ENCODE results near the gene TRIM64C.
"Not testable (repeated sequence)": the region's sequence is repeated elsewhere in the genome, so short reads cannot be mapped to it uniquely, and the experiment has no call there.

The TRIM64C gene

GRCh38 chr11:49059012-49059411 is at the start of gene TRIM64C:
TSS of gene TRIM64C (minus strand) at chr11:49059112. CDS start at chr11:49059112, 0 bp downstream.
- not testable (repeated sequence) for H3K4me1 ChIP-seq (ENCODE audit: control insufficient read depth, low read depth, low read length); H3K27ac ChIP-seq (ENCODE audit: low read length); H3K9ac ChIP-seq (ENCODE audit: low read length); H3K36me3 ChIP-seq (ENCODE audit: control insufficient read depth, low read depth, low read length); H3K27me3 ChIP-seq (ENCODE audit: control insufficient read depth, insufficient read depth, low read length); H3K4me3 ChIP-seq (ENCODE audit: low read length)
- H3K9me3 ChIP-seq (ENCODE audit: control insufficient read depth, low read depth, low read length) = peaks cover 41% of the 10 kb centered on the region

GRCh38 chr11:49102356-49102755 is 43.4 kb upstream of the TRIM64C start:
- not testable (repeated sequence) for H3K27me3 ChIP-seq (ENCODE audit: control insufficient read depth, insufficient read depth, low read length); H3K9ac ChIP-seq (ENCODE audit: low read length); H3K4me3 ChIP-seq (ENCODE audit: low read length); H3K4me1 ChIP-seq (ENCODE audit: control insufficient read depth, low read depth, low read length); H3K27ac ChIP-seq (ENCODE audit: low read length); H3K36me3 ChIP-seq (ENCODE audit: control insufficient read depth, low read depth, low read length)
- peaks cover 25% of the 10 kb centered on the region for H3K9me3 ChIP-seq (ENCODE audit: control insufficient read depth, low read depth, low read length)

- H3K4me1 ChIP-seq (ENCODE audit: control insufficient read depth, low read depth, low read length); H3K27ac ChIP-seq (ENCODE audit: low read length); H3K27me3 ChIP-seq (ENCODE audit: control insufficient read depth, insufficient read depth, low read length); H3K9ac ChIP-seq (ENCODE audit: low read length); H3K4me3 ChIP-seq (ENCODE audit: low read length); H3K36me3 ChIP-seq (ENCODE audit: control insufficient read depth, low read depth, low read length): not testable (repeated sequence)
- H3K9me3 ChIP-seq (ENCODE audit: control insufficient read depth, low read depth, low read length) = peaks cover 47% of the 10 kb centered on the region
These were observed 11.0 kb upstream of the TRIM64C start for GRCh38 chr11:49069897-49070296.

- peaks cover 26% of the 10 kb centered on the region for H3K9me3 ChIP-seq (ENCODE audit: control insufficient read depth, low read depth, low read length)
- H3K27ac ChIP-seq (ENCODE audit: low read length); H3K4me1 ChIP-seq (ENCODE audit: control insufficient read depth, low read depth, low read length); H3K4me3 ChIP-seq (ENCODE audit: low read length); H3K36me3 ChIP-seq (ENCODE audit: control insufficient read depth, low read depth, low read length); H3K9ac ChIP-seq (ENCODE audit: low read length); H3K27me3 ChIP-seq (ENCODE audit: control insufficient read depth, insufficient read depth, low read length): not testable (repeated sequence)
These were observed 9.1 kb downstream of the TRIM64C start for GRCh38 chr11:49049821-49050220.

- not testable (repeated sequence) for H3K4me3 ChIP-seq (ENCODE audit: low read length); H3K9ac ChIP-seq (ENCODE audit: low read length); H3K27ac ChIP-seq (ENCODE audit: low read length); H3K36me3 ChIP-seq (ENCODE audit: control insufficient read depth, low read depth, low read length); H3K4me1 ChIP-seq (ENCODE audit: control insufficient read depth, low read depth, low read length); H3K27me3 ChIP-seq (ENCODE audit: control insufficient read depth, insufficient read depth, low read length)
- peaks cover 20% of the 10 kb centered on the region for H3K9me3 ChIP-seq (ENCODE audit: control insufficient read depth, low read depth, low read length)
These were observed 10.7 kb downstream of the TRIM64C start for GRCh38 chr11:49048229-49048628.

GRCh38 chr11:49028523-49028922 is 30.4 kb downstream of the TRIM64C start, which contains the start of gene TRIM49B:
TSS of gene TRIM49B (plus strand) at chr11:49028823. CDS start at chr11:49031600, 2,777 bp downstream.
- not testable (repeated sequence) for H3K27ac ChIP-seq (ENCODE audit: low read length); H3K4me3 ChIP-seq (ENCODE audit: low read length); H3K27me3 ChIP-seq (ENCODE audit: control insufficient read depth, insufficient read depth, low read length); H3K4me1 ChIP-seq (ENCODE audit: control insufficient read depth, low read depth, low read length); H3K9ac ChIP-seq (ENCODE audit: low read length); H3K36me3 ChIP-seq (ENCODE audit: control insufficient read depth, low read depth, low read length); H3K9me3 ChIP-seq (ENCODE audit: control insufficient read depth, low read depth, low read length)
